EH (cell line): ENCODE measurements around the gene VAMP5.

Source experiments
- DNase-seq: peaks from one replicate; pipeline ENCODE4 v3.0.0-alpha.2; 2015; ENCODE audit warnings: low read depth

The VAMP5 gene

GRCh38 chr2:85635636-85636035 lies 51.4 kb downstream of the VAMP5 start:
- peak; percentile 18 for DNase-seq

GRCh38 chr2:85642725-85643124 lies 58.5 kb downstream of the VAMP5 start:
- no peak for DNase-seq
